ENCODE data around the gene EIF4E2.

DNA sequence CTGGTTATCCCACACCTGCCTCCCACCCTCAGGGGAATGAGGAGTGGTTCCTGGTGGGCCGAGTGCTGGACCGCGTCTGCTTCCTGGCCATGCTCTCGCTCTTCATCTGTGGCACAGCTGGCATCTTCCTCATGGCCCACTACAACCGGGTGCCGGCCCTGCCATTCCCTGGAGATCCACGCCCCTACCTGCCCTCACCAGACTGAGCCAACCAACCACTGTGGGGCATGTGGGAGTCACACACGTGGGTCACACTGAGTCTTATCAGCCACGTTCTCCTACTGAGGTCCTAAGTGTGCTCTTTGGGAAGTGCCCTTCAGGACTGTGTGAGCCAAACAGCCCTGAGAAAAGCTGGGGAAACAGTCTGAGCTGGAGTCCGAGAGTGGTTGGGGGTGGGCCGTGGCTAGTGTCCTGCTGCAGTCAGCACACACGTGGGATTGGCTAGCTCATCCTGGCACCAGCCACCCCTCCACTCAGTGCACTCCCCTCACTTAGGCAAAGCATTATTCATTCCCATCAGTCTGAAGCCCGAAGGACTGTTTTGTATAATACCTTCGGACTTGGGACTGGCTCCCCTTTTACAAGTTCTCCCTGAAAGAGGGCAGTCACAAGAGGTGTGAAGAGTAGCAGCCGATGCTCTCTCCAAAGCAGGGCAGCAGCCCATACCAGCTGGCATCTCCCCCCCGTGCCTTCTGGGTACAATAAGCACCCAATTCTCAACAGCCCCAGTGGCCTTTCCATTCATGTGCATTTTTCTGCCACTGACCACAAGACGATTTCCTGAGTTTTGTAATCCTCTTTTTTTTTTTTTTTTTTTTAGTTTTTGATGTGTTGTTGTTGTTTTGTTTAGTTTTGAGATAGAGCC, 4.7 kb upstream of the EIF4E2 start:
- TF ChIP-seq, protein P1, sequence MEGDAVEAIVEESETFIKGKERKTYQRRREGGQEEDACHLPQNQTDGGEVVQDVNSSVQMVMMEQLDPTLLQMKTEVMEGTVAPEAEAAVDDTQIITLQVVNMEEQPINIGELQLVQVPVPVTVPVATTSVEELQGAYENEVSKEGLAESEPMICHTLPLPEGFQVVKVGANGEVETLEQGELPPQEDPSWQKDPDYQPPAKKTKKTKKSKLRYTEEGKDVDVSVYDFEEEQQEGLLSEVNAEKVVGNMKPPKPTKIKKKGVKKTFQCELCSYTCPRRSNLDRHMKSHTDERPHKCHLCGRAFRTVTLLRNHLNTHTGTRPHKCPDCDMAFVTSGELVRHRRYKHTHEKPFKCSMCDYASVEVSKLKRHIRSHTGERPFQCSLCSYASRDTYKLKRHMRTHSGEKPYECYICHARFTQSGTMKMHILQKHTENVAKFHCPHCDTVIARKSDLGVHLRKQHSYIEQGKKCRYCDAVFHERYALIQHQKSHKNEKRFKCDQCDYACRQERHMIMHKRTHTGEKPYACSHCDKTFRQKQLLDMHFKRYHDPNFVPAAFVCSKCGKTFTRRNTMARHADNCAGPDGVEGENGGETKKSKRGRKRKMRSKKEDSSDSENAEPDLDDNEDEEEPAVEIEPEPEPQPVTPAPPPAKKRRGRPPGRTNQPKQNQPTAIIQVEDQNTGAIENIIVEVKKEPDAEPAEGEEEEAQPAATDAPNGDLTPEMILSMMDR (IDR thresholded peaks at IDR 0.05; ENCODE audit: insufficient read depth, low read depth, low read length) = no peak
- TF ChIP-seq EZH2 (IDR thresholded peaks at IDR 0.05; ENCODE audit: insufficient read depth, low read length) = no peak

All from astrocyte (in vitro differentiated cells and primary cell).